CD4-positive, alpha-beta T cell (primary cell): Measurements from ENCODE around the gene ELMO1. TPM values are rescaled to one million over a fixed set of nuclear protein-coding genes. Genes with fewer than 3 reads are reported as not detected.

Source experiments
- ATAC-seq: fragments of 200-7000 bp; cut with Tn5 transposase; one replicate; pipeline ENCODE4 v1.10.0; 2022; ENCODE audit warnings: mild to moderate bottlenecking; ENCODE audit not compliant: poor library complexity
- CTCF ChIA-PET: fragments of 350-600 bp; sonication (Branson Sonifier 250); formaldehyde crosslinking; loops from one replicate; lab custom pipeline; 2021; ENCODE audit warnings: antibody characterized with exemption, inconsistent platforms; lab: Charles Lee
- POLR2A ChIA-PET: fragments of 350-600 bp; sonication (Branson Sonifier 250); formaldehyde crosslinking; loops from one replicate; lab custom pipeline; 2021; ENCODE audit warnings: antibody characterized with exemption, inconsistent platforms; lab: Charles Lee
- DNase-seq, 14 experiments: peaks; one replicate each; pipeline ENCODE4 v3.0.0-alpha.2; 2013 to 2020; ENCODE audit warnings: mixed read lengths in 2 of 14
- H3K27ac ChIP-seq, 2 donors: one replicate each; pipeline versions ENCODE4 v1.5.1 to v1.7.0; 2013; ENCODE audit warnings: low read length in 2 of 2, low read depth in 1 of 2, mild to moderate bottlenecking in 1 of 2
- H3K27me3 ChIP-seq, 2 experiments: 1 replicate in 1 of 2; 2 replicates in 1 of 2; pipeline versions ENCODE4 v1.6.1 to v1.7.0; 2013; ENCODE audit warnings: low read length in 2 of 2, control low read depth in 1 of 2, mild to moderate bottlenecking in 1 of 2, moderate library complexity in 1 of 2; ENCODE audit not compliant: insufficient read depth in 2 of 2, control insufficient read depth in 1 of 2
- H3K36me3 ChIP-seq: one replicate; pipeline ENCODE4 v1.6.1; 2013; ENCODE audit warnings: low read length, control low read depth; ENCODE audit not compliant: insufficient read depth
- H3K4me1 ChIP-seq: one replicate; pipeline ENCODE4 v1.6.1; 2013; ENCODE audit warnings: low read length, control low read depth; ENCODE audit not compliant: insufficient read depth
- H3K4me3 ChIP-seq: one replicate; pipeline ENCODE4 v1.5.1; 2013; ENCODE audit warnings: mild to moderate bottlenecking, low read length, moderate library complexity
- H3K9me3 ChIP-seq, 2 experiments: 1 replicate in 1 of 2; 2 replicates in 1 of 2; pipeline versions ENCODE4 v1.6.1 to v1.7.0; 2013; ENCODE audit warnings: low read length in 2 of 2, mild to moderate bottlenecking in 2 of 2, control low read depth in 1 of 2, moderate library complexity in 1 of 2; ENCODE audit not compliant: control insufficient read depth in 1 of 2, insufficient read depth in 1 of 2
- H3K27ac Mint-ChIP-seq: one replicate; pipeline ENCODE4 v1.8.0; 2020; ENCODE audit warnings: mixed read lengths
- H3K27me3 Mint-ChIP-seq: one replicate; pipeline ENCODE4 v1.8.0; 2021; ENCODE audit warnings: mixed read lengths
- H3K36me3 Mint-ChIP-seq: one replicate; pipeline ENCODE4 v1.8.0; 2021; ENCODE audit warnings: low read depth, mixed read lengths
- H3K4me1 Mint-ChIP-seq: one replicate; pipeline ENCODE4 v1.8.0; 2021; ENCODE audit warnings: low read depth, mixed read lengths
- H3K4me3 Mint-ChIP-seq: one replicate; pipeline ENCODE4 v1.8.0; 2020; ENCODE audit warnings: mild to moderate bottlenecking, mixed read lengths
- H3K9me3 Mint-ChIP-seq: one replicate; pipeline ENCODE4 v1.8.0; 2020; ENCODE audit warnings: mixed read lengths
- intact Hi-C, 2 experiments: fragments of 100-400 bp; cut with DNase I in 1 of 2; cut with micrococcal nuclease in 1 of 2; formaldehyde crosslinking; loops; one replicate each; pipeline versions ENCODE4 v1.15.1 to v1.9.0; 2023 to 2025; cut with DNase I, micrococcal nuclease
- total RNA-seq, 174 experiments: library from RNA in 2 of 174; stranded (reverse) in 2 of 174; gene quantifications; one replicate each; pipeline ENCODE4 v1.2.3 and lab custom pipeline; 2021 to 2026
- TF ChIP-seq, protein P1 (sequence below): fragments of 200-600 bp; IDR thresholded peaks from one replicate; pipeline ENCODE4 v1.8.0; 2022; ENCODE audit warnings: antibody characterized with exemption, mild to moderate bottlenecking

Gene ELMO1
- total RNA-seq, 2 experiments from 2014 or later: 117 to 120 TPM

DNA sequence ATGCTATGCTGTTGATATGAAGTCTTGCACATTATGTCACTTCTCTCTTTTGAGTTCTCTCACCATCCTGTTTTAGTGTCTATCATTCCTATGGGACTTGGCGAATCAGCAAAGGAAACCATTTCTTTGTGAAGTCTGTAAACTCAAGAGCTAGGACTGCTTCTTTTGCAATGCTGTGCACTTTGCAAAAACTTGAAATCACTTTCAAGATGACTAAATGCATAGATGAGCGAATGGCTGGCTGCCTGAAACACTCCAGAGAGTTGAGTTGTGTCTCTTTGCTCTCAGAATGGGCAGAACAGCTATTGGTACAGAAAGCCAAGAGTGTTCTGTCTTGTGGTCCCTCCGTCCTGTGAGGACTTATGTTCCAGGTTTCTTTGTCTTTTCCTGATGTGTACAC lies 18.3 kb upstream of the ELMO1 start:
- Mint-ChIP-seq H3K4me1 (no peaks in the 10 kb centered on the region), H3K9me3 (no peaks in the 10 kb centered on the region), H3K4me3 (no peak overlapping the region), H3K27me3 (peaks cover 8% of the 10 kb centered on the region), H3K27ac (no peak overlapping the region), H3K36me3 (no peaks in the 10 kb centered on the region)
- DNase-seq (no peak), ATAC-seq (no peak)
- H3K9me3 ChIP-seq: no peaks in the 10 kb centered on the region
- no peaks in the 10 kb centered on the region for H3K27me3 ChIP-seq
- intact Hi-C loops: no loop called here
- H3K4me3 ChIP-seq: no peak overlapping the region
- no peaks in the 10 kb centered on the region for H3K4me1 ChIP-seq
- TF ChIP-seq, protein P1, sequence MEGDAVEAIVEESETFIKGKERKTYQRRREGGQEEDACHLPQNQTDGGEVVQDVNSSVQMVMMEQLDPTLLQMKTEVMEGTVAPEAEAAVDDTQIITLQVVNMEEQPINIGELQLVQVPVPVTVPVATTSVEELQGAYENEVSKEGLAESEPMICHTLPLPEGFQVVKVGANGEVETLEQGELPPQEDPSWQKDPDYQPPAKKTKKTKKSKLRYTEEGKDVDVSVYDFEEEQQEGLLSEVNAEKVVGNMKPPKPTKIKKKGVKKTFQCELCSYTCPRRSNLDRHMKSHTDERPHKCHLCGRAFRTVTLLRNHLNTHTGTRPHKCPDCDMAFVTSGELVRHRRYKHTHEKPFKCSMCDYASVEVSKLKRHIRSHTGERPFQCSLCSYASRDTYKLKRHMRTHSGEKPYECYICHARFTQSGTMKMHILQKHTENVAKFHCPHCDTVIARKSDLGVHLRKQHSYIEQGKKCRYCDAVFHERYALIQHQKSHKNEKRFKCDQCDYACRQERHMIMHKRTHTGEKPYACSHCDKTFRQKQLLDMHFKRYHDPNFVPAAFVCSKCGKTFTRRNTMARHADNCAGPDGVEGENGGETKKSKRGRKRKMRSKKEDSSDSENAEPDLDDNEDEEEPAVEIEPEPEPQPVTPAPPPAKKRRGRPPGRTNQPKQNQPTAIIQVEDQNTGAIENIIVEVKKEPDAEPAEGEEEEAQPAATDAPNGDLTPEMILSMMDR: no peak
- POLR2A ChIA-PET: no interaction called here
- no peaks in the 10 kb centered on the region for H3K36me3 ChIP-seq
- H3K27ac ChIP-seq: no peak overlapping the region
- CTCF ChIA-PET: no interaction called here

DNA sequence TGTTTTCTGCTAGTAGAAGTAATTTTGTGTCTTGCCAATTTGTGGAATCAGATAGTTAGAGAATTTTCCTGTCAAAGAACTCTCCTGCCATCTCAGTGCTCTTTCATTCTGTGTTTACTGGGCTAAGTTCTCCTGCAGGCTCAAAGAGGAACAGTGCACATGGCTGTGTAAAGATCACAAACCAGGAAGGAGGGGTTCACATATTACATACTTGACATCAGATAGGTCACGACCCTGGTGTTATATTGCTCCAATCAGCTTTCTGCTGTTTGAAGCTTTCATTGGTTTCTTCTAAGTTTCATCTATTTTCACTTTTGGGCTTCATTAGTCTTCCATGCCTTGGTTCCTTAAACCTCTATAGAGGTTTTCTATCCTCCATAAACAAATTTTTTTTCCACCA lies 13.5 kb upstream of the ELMO1 start:
- Histone ChIP-seq H3K4me1 (no peaks in the 10 kb centered on the region), H3K4me3 (no peak overlapping the region), H3K27me3 (no peaks in the 10 kb centered on the region), H3K36me3 (no peaks in the 10 kb centered on the region), H3K27ac (no peak overlapping the region), H3K9me3 (no peaks in the 10 kb centered on the region)
- ChIA-PET POLR2A (interaction anchor here (1.0 kb wide), 1 partner anchor 13 kb away, joined by 4 read pairs; the partner anchor contains the start of gene ELMO1), CTCF (no interaction called here)
- Mint-ChIP-seq H3K27me3 (no peaks in the 10 kb centered on the region), H3K9me3 (no peaks in the 10 kb centered on the region), H3K4me1 (no peaks in the 10 kb centered on the region), H3K36me3 (no peaks in the 10 kb centered on the region), H3K27ac (no peak overlapping the region), H3K4me3 (no peak overlapping the region)
- ATAC-seq: no peak
- intact Hi-C loops: no loop called here
- no peak for DNase-seq
- TF ChIP-seq, protein P1: no peak

DNA sequence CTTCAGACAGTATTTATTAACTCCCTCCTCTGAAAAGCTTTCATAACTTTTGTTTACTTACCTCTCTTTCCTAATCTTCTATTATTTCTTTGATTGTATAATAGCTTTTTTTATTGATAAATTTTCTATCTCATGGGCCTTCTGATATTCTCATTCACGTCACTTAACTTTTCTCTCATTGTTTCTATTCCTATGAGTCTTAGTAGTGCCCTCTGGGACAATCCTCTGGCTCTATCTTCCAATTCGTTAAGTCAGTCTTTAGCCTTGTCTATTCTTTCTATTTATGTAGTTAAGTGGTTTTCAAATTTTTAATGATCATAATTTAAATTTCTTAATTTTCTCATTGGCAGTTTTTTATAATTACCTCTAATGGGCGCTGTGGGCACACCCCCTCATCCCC lies 6.4 kb upstream of the ELMO1 start:
- Histone ChIP-seq H3K27ac (no peak overlapping the region), H3K4me1 (no peaks in the 10 kb centered on the region), H3K36me3 (no peaks in the 10 kb centered on the region), H3K27me3 (no peaks in the 10 kb centered on the region), H3K9me3 (no peaks in the 10 kb centered on the region), H3K4me3 (no peak overlapping the region)
- H3K27ac Mint-ChIP-seq: no peak overlapping the region
- H3K27me3 Mint-ChIP-seq: no peaks in the 10 kb centered on the region
- H3K9me3 Mint-ChIP-seq: no peaks in the 10 kb centered on the region
- ATAC-seq: no peak
- no peak for DNase-seq
- no peaks in the 10 kb centered on the region for H3K36me3 Mint-ChIP-seq
- ChIA-PET CTCF (interaction anchor here (0.8 kb wide), 1 partner anchor 11 kb away, joined by 3 read pairs; no protein-coding TSS in a partner anchor), POLR2A (no interaction called here)
- TF ChIP-seq, protein P1: no peak
- no peak overlapping the region for H3K4me3 Mint-ChIP-seq
- H3K4me1 Mint-ChIP-seq: peaks cover 3% of the 10 kb centered on the region
- intact Hi-C loops: no loop called here
